Peyer's patch (tissue), 4 donors: Measurements from ENCODE around the gene LTO1.

Experiments
- POLR2A ChIP-seq, 2 donors: fragments of 450-650 bp; IDR thresholded peaks; one replicate each; pipeline ENCODE4 v1.5.1; 2017; ENCODE audit warnings: antibody characterized with exemption in 2 of 2, mild to moderate bottlenecking in 2 of 2, moderate library complexity in 2 of 2
- TF ChIP-seq, protein P1 (sequence below), 6 experiments: fragments of 450-650 bp in 4 of 6; fragments of 200-600 bp in 2 of 6; sonication (generic) in 1 of 6; IDR thresholded peaks; one replicate each; pipeline ENCODE4 v1.5.1; 2017 to 2019; ENCODE audit warnings: antibody characterized with exemption in 6 of 6, mild to moderate bottlenecking in 3 of 6, moderate library complexity in 1 of 6

DNA sequence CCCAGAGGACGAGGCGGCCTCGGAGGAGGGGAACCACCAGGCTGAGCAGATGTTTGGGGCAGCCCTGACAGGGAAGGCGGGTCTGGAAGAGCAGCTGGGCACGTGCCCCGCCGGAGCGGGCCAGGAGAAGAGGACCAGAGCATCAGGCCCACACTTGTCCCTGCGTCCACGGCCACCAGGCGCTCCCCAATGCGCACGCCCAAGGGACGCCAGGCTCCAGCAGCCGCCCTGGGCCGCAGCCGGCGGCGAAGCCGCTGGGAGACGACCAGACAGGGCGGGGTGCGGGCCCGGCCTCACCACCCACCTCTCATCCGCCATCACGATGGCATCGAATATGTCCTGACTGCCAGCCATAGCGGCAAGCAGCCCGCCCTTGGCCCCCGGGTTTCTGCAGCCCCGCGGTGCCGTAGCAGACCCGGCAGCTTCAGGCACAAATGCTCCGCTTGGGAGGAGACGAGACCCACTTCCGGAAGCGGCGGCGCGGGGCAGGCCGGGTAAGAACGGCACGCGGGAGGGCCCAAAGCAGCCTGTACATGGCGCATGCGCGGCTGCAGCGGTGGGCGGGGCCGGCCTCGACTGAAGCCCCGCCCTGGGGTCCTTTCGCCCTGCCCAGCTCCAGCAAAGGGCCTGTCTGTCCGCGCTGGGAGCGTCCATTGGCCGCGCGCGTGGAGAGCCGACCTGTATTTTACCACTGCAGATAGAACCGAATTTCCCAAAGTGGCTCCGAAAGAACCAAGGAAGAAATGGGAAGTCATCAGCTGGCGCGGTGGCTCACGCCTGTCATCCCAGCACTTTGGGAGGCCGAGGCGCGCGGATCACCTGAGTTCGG is at the start of gene LTO1:
- peak; percentile 71 to 74 for TF ChIP-seq POLR2A (IDR thresholded peaks at IDR 0.05)
- TF ChIP-seq, protein P1, sequence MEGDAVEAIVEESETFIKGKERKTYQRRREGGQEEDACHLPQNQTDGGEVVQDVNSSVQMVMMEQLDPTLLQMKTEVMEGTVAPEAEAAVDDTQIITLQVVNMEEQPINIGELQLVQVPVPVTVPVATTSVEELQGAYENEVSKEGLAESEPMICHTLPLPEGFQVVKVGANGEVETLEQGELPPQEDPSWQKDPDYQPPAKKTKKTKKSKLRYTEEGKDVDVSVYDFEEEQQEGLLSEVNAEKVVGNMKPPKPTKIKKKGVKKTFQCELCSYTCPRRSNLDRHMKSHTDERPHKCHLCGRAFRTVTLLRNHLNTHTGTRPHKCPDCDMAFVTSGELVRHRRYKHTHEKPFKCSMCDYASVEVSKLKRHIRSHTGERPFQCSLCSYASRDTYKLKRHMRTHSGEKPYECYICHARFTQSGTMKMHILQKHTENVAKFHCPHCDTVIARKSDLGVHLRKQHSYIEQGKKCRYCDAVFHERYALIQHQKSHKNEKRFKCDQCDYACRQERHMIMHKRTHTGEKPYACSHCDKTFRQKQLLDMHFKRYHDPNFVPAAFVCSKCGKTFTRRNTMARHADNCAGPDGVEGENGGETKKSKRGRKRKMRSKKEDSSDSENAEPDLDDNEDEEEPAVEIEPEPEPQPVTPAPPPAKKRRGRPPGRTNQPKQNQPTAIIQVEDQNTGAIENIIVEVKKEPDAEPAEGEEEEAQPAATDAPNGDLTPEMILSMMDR (IDR thresholded peaks at IDR 0.05) = peak in 2 of 6 experiments; percentile 1 to 14
